HepG2 (cell line): ENCODE measurements around the gene TAF1B. TPM values are rescaled to one million over a fixed set of nuclear protein-coding genes. Genes with fewer than 3 reads are reported as not detected.

Experiments
- ATAC-seq: fragments of 200-7000 bp; cut with Tn5 transposase; 3 replicates; pipeline ENCODE4 v1.9.1; 2020; ENCODE audit warnings: mild to moderate bottlenecking, moderate library complexity
- BruUV-seq: library from RNA; stranded (reverse); fragments of 400-500 nt; replicated peaks from 2 replicates; lab custom pipeline; 2021; lab: Mats Ljungman, UMichigan
- CTCF ChIA-PET: fragments of 300-600 bp; formaldehyde crosslinking; extraction: SDS; loops from one replicate; lab custom pipeline; 2021; ENCODE audit warnings: low total read pairs, inconsistent platforms, low intra/inter-chr PET ratio; lab: Yijun Ruan, JAX
- POLR2A ChIA-PET: fragments of 350-600 bp; sonication (Branson Sonifier 250); formaldehyde crosslinking; loops from one replicate; lab custom pipeline; 2020; ENCODE audit warnings: antibody characterized with exemption, inconsistent platforms; lab: Yijun Ruan, JAX
- DNase-seq: peaks from one replicate; pipeline ENCODE4 v3.0.0-alpha.2; 2015; ENCODE audit warnings: low spot score
- FAIRE-seq: peaks from 3 replicates; lab custom pipeline; 2011; peaks lifted over from hg19 to GRCh38; lab: Jason Lieb, UNC
- H2AFZ ChIP-seq: one replicate; pipeline ENCODE4 v1.6.1; 2011; ENCODE audit warnings: low read length, inconsistent platforms
- H3K27ac ChIP-seq: fragments of 300-600 bp; 3 replicates; pipeline ENCODE4 v1.8.0; 2011; ENCODE audit warnings: mixed run types, mild to moderate bottlenecking, mixed read lengths, low read length, inconsistent platforms; ENCODE audit not compliant: insufficient read depth; ENCODE audit errors: extremely low read length
- H3K27me3 ChIP-seq, 2 experiments: fragments of 200-600 bp in 1 of 2; 2 replicates in 1 of 2; 3 replicates in 1 of 2; pipeline versions ENCODE4 v1.6.0 to v1.8.0; 2011; ENCODE audit warnings: low read length in 2 of 2, mild to moderate bottlenecking in 2 of 2, moderate library complexity in 2 of 2, inconsistent platforms in 1 of 2; ENCODE audit not compliant: insufficient read depth in 2 of 2, control insufficient read depth in 1 of 2
- H3K36me3 ChIP-seq, 2 experiments: fragments of 200-600 bp in 1 of 2; replicated peaks in 1 of 2; 2 replicates in 1 of 2; 3 replicates in 1 of 2; pipeline versions ENCODE4 v1.5.1 to v1.8.0; 2011; ENCODE audit warnings: low read length in 2 of 2, inconsistent platforms in 1 of 2; ENCODE audit not compliant: insufficient read depth in 2 of 2, control insufficient read depth in 1 of 2
- H3K4me1 ChIP-seq: 2 replicates; pipeline ENCODE4 v1.5.1; 2012; ENCODE audit warnings: low read length, inconsistent platforms; ENCODE audit not compliant: insufficient read depth
- H3K4me2 ChIP-seq: 2 replicates; pipeline ENCODE4 v1.6.0; 2011; ENCODE audit warnings: low read depth, low read length, inconsistent platforms
- H3K4me3 ChIP-seq, 3 experiments: fragments of 200-600 bp in 1 of 3; sonication (generic), shearing (Covaris generic) in 1 of 3; replicated peaks in 1 of 3; 2 replicates each; pipeline ENCODE4 v1.5.1; 2011 to 2016; ENCODE audit warnings: low read length in 3 of 3, inconsistent platforms in 2 of 3, low read depth in 2 of 3, mild to moderate bottlenecking in 2 of 3, control low read depth in 1 of 3, mixed read lengths in 1 of 3; ENCODE audit not compliant: insufficient read depth in 1 of 3
- H3K79me2 ChIP-seq: one replicate; pipeline ENCODE4 v1.6.1; 2011; ENCODE audit warnings: low read length, inconsistent platforms; ENCODE audit not compliant: insufficient read depth
- H3K9ac ChIP-seq: 2 replicates; pipeline ENCODE4 v1.6.0; 2011; ENCODE audit warnings: mild to moderate bottlenecking, low read depth, low read length, inconsistent platforms; ENCODE audit not compliant: insufficient read depth
- H3K9me3 ChIP-seq: 2 replicates; pipeline ENCODE4 v1.5.1; 2012; ENCODE audit warnings: mild to moderate bottlenecking, low read length
- H4K20me1 ChIP-seq: 2 replicates; pipeline ENCODE4 v1.6.0; 2011; ENCODE audit warnings: inconsistent platforms, mild to moderate bottlenecking, low read length, moderate library complexity; ENCODE audit not compliant: insufficient read depth
- ATRX ChIP-seq: sonication (generic); formaldehyde crosslinking; IDR thresholded peaks from 2 replicates; pipeline ENCODE4 v1.4.0; 2020; ENCODE audit warnings: missing genetic modification reagents, borderline replicate concordance
- CHD2 ChIP-seq: IDR thresholded peaks from 2 replicates; pipeline ENCODE4 v1.6.1; 2011; ENCODE audit warnings: low read depth, low read length, improper control_type of control experiment
- CREB1 ChIP-seq, 2 experiments: fragments of 450-650 bp in 1 of 2; IDR thresholded peaks; 2 replicates each; pipeline ENCODE4 v1.6.1; 2016 to 2017; ENCODE audit warnings: control low read depth in 1 of 2, mild to moderate bottlenecking in 1 of 2, missing compliant biosample characterization in 1 of 2, missing genetic modification characterization in 1 of 2
- ESRRA ChIP-seq: sonication (generic); formaldehyde crosslinking; IDR thresholded peaks from 2 replicates; pipeline ENCODE4 v1.5.1; 2020; ENCODE audit warnings: mild to moderate bottlenecking, low read depth, missing genetic modification reagents
- MAFK ChIP-seq, 2 experiments: IDR thresholded peaks in 1 of 2; conservative IDR thresholded peaks in 1 of 2; 2 replicates each; pipeline ENCODE4 v1.6.1; 2011; ENCODE audit warnings: improper control_type of control experiment in 2 of 2, low read length in 2 of 2
- MBNL3 ChIP-seq: fragments of 250-450 bp; sonication (Bioruptor Pico); conservative IDR thresholded peaks from 2 replicates; pipeline ENCODE4 v1.8.0; 2022; ENCODE audit warnings: mild to moderate bottlenecking, inconsistent platforms
- RELA ChIP-seq: sonication (generic); formaldehyde crosslinking; IDR thresholded peaks from 2 replicates; pipeline ENCODE4 v1.4.0; 2020; ENCODE audit warnings: missing genetic modification reagents
- SRSF4 ChIP-seq: fragments of 200-400 bp; formaldehyde crosslinking; IDR thresholded peaks from one replicate; pipeline ENCODE4 v1.6.1; 2018; ENCODE audit warnings: mild to moderate bottlenecking, low read depth, low read length, moderate library complexity; ENCODE audit not compliant: poor library complexity, severe bottlenecking
- ZNF138 ChIP-seq: sonication (generic); formaldehyde crosslinking; IDR thresholded peaks from 2 replicates; pipeline ENCODE4 v1.5.0; 2020; ENCODE audit warnings: mild to moderate bottlenecking, low read depth, missing genetic modification reagents
- ZNF674 ChIP-seq: sonication (generic); formaldehyde crosslinking; IDR thresholded peaks from 2 replicates; pipeline ENCODE4 v1.5.0; 2020; ENCODE audit warnings: low read depth, mild to moderate bottlenecking, missing genetic modification reagents
- ZNF83 ChIP-seq: sonication (generic); formaldehyde crosslinking; IDR thresholded peaks from 2 replicates; pipeline ENCODE4 v1.4.0; 2020; ENCODE audit warnings: missing genetic modification reagents, mild to moderate bottlenecking, borderline replicate concordance
- WGBS: methylation state at CpG from one replicate; pipeline ENCODE4 v1.1.6; 2017; ENCODE audit warnings: low lambda C conversion rate; 5-methylcytosine and 5-hydroxymethylcytosine counted together
- in situ Hi-C: cut with HindIII; loops from 2 replicates; pipeline ENCODE4 v1.10.0; 2017; ENCODE audit warnings: low pct_unique_long_range_greater_than_20kb; ENCODE audit not compliant: extremely low pct_ligation_motif_present
- intact Hi-C: fragments of 100-400 bp; cut with micrococcal nuclease; formaldehyde crosslinking; loops from one replicate; pipeline ENCODE4 v1.10.0; 2022; ENCODE audit not compliant: unreplicated experiment
- polyA plus RNA-seq, 8 experiments: library from polyadenylated mRNA; depleted of rRNA in 3 of 8; stranded (reverse) in 7 of 8; unstranded in 1 of 8; fragments of >200 nt; fragmentation: Illumina TruSeq in 4 of 8; extraction: Trizol in 4 of 8; gene quantifications; 2 replicates each; pipeline versions ENCODE4 v1.2.1 to v1.2.3, GENCODE V29; 2011 to 2016; ENCODE audit warnings: low read depth in 4 of 8, missing spikeins in 1 of 8, mixed read lengths in 1 of 8; ENCODE audit not compliant: insufficient read depth in 1 of 8
- total RNA-seq, 5 experiments: library from RNA; depleted of rRNA; stranded (reverse); fragments of >200 nt; fragmentation: Illumina TruSeq; extraction: Trizol; gene quantifications; 2 replicates each; pipeline ENCODE4 v1.2.3, GENCODE V29; 2016; ENCODE audit warnings: low read depth in 1 of 5
- TF ChIP-seq, protein P1 (sequence below): sonication (generic); formaldehyde crosslinking; conservative IDR thresholded peaks from 2 replicates; pipeline ENCODE4 v1.8.0; 2022; ENCODE audit warnings: mild to moderate bottlenecking, moderate library complexity, missing genetic modification reagents
- TF ChIP-seq, protein P2 (sequence below): sonication (generic); formaldehyde crosslinking; IDR thresholded peaks from 2 replicates; pipeline ENCODE4 v1.5.1; 2020; ENCODE audit warnings: missing genetic modification reagents, mild to moderate bottlenecking, borderline replicate concordance

Gene TAF1B
- total and polyA plus RNA-seq, 2 of the 13 experiments (the other 11 are each of a cell fraction or from before 2014, with no cell fraction given): 13.3 to 27.7 TPM

DNA sequence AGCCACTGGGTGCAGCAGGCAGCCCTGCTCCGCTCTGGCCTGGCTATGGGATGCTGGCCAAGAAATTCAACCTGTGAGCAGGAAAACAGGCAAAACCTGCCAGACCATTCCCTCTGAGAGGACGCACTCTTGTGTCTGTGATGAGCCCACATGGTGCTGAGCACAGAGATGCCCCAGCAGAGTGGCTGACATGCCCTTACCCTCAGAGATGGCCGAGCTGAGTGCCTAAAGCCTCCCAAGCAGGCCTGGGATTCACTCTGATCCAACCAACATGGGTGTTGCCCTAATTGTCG is 34.3 kb upstream of the TAF1B start (continued):
- TF ChIP-seq, protein P1, sequence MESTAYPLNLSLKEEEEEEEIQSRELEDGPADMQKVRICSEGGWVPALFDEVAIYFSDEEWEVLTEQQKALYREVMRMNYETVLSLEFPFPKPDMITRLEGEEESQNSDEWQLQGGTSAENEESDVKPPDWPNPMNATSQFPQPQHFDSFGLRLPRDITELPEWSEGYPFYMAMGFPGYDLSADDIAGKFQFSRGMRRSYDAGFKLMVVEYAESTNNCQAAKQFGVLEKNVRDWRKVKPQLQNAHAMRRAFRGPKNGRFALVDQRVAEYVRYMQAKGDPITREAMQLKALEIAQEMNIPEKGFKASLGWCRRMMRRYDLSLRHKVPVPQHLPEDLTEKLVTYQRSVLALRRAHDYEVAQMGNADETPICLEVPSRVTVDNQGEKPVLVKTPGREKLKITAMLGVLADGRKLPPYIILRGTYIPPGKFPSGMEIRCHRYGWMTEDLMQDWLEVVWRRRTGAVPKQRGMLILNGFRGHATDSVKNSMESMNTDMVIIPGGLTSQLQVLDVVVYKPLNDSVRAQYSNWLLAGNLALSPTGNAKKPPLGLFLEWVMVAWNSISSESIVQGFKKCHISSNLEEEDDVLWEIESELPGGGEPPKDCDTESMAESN (CRISPR knock-in tag): no peak
- TF ChIP-seq, protein P2, sequence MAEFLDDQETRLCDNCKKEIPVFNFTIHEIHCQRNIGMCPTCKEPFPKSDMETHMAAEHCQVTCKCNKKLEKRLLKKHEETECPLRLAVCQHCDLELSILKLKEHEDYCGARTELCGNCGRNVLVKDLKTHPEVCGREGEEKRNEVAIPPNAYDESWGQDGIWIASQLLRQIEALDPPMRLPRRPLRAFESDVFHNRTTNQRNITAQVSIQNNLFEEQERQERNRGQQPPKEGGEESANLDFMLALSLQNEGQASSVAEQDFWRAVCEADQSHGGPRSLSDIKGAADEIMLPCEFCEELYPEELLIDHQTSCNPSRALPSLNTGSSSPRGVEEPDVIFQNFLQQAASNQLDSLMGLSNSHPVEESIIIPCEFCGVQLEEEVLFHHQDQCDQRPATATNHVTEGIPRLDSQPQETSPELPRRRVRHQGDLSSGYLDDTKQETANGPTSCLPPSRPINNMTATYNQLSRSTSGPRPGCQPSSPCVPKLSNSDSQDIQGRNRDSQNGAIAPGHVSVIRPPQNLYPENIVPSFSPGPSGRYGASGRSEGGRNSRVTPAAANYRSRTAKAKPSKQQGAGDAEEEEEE (CRISPR knock-in tag): no peak
- TF ChIP-seq CREB1 (IDR thresholded peaks at IDR 0.05): no peak
- TF ChIP-seq CREB1 (CRISPR knock-in tag; IDR thresholded peaks at IDR 0.05): no peak
- TF ChIP-seq ATRX (CRISPR knock-in tag): no peak
- no peak for TF ChIP-seq ZNF138 (CRISPR knock-in tag)
- TF ChIP-seq ESRRA: no peak
- TF ChIP-seq CHD2: no peak

DNA sequence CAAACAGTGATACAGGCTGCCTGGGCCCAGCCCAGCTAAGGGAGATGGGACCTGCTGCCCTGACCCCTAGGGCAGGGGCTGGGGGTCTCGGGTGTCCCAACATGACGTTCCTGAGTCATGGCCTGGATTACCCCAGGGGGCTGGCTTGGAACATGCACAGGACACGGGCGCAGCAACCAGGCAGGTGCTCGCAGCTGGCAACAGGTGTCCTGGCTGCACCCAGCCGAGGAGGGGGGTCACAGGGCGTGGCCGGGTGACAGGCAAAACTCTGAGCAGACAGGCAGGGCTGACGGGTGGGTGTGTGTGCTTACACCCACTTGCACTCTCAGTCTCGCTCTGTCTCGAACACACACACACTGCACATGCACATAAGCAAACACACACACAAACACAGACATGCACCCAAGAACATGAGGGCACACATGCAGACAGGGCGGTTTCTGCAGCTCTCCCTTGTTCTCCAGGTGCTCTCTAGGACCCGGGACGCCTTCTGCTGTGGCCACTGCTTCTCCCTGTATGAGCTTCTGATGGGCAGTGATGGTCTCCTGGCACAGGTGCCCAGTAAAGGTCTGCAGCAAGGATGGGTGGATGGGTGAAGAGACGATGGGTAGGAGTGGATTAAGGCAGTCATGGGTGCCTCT is 33.7 kb upstream of the TAF1B start:
- 18% methylated on average over 15 of the region's 15 CpGs for WGBS
- intact Hi-C loops: loop anchor here (5.0 kb wide), 1 partner anchor 143 kb away; the partner anchor contains the start of gene GRHL1
- no peak overlapping the region for H3K4me2 ChIP-seq

More for the DNA sequence above, 33.7 kb upstream of the TAF1B start:
- TF ChIP-seq ZNF83 (CRISPR knock-in tag) (no peak), MAFK (conservative IDR thresholded peaks at IDR 0.05 in 1 of 2, IDR thresholded peaks at IDR 0.05 in 1 of 2; ENCODE audit: low read length in 2 of 2) (no peak), MBNL3 (CRISPR knock-in tag) (no peak), SRSF4 (no peak), RELA (CRISPR knock-in tag) (no peak), ZNF674 (CRISPR knock-in tag) (no peak)
- Histone ChIP-seq H3K9ac (no peak overlapping the region), H4K20me1 (no peaks in the 10 kb centered on the region), H3K79me2 (no peaks in the 10 kb centered on the region), H3K9me3 (no peaks in the 10 kb centered on the region), H3K36me3 (no peaks in the 10 kb centered on the region), H3K27me3 (peaks cover 12 to 94% of the 10 kb centered on the region in 2 experiments; a peak in 4 of 5 replicates), H2AFZ (no peak overlapping the region), H3K4me3 (no peak overlapping the region), H3K4me1 (peaks cover 26% of the 10 kb centered on the region; the same call in 1 of the 2 replicates), H3K27ac (no peak overlapping the region)
- in situ Hi-C loops: loop anchor here (25.0 kb wide), 1 partner anchor 628 kb away; the partner anchor contains the start of gene ODC1
- no peak for FAIRE-seq
- ChIA-PET POLR2A (no interaction called here), CTCF (no interaction called here)
- no peak for ATAC-seq
- DNase-seq: no peak
- BruUV-seq: no TSS peak
